AML-193 (cell line): ENCODE results near the gene TMCC1.
"Not testable (repeated sequence)": the region's sequence is repeated elsewhere in the genome, so short reads cannot be mapped to it uniquely, and the experiment has no call there.

ENCODE experiments used
- DNase-seq, 2 experiments: peaks; one replicate each; lab custom pipeline; 2025; lab: John Stamatoyannopoulos, UW

TMCC1 gene

DNA sequence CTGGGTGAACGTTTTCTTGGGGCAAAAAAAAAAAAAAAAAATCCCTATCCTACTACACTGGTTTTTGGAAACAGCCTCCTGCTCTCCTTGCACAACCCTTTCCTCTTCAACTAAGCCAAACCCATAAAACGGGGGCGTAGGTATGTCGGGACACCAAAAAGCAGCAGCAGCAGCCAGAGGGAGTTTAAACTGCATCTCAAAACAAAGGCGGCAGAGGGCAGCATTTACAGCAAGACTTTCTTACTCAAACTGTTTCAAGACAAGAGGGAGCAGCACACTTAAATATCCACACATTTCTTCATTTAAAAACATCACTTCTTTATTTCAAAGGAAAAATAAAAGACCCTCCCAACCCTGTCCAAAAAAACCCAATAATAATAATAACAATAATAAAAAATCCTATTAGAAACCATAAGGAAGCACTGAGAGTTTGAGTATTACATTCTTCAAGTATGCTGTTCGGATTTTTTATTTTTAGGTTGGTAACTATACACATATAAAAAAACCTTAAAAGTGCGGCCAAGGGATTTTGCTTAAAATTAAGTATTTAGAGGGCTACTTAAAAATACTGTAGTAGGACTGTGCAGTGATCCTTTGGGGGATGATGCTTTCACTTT is 243.1 kb downstream of the TMCC1 start:
- peak; percentile 85 to 88 for DNase-seq

DNA sequence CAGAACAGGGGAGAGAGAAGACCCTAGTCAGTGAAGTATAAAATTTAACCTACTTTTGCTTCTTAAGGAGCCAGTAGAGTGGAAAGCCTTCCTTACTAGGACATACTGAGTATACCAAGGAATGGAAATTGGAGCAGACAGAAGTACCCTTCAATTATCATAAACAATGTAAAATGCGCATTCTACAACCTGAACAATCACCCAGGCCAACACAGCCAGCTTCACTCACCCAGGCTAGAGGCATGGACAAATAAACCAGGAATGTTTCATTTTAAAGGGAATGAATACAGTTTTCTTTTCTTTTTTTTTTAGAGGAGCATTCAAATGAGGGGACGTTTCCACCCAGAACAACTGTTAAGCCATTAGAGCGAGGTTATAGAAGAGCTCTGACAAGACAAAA is 245.1 kb downstream of the TMCC1 start:
- no peak for DNase-seq

DNA sequence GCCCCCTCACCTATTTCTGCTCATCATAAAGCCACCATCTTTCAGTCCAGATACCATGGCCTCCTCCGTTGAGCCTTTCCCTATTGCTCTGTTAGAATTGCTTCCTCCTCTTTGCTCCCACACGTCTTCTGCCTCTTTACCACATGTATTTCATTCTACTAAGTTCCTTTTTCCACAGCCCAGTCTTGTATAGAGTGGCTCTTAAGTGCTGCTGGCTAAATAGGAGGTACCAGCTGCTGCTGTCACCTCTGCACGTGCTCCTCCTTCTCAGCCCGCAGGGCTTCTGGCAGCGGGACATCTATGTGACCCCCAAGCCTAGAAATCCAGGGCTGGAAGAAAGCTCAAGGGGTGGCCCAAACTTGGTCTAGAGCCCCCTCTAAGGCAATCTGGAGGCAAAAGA is 248.2 kb downstream of the TMCC1 start:
- DNase-seq, result peak; percentile 68 to 73

DNA sequence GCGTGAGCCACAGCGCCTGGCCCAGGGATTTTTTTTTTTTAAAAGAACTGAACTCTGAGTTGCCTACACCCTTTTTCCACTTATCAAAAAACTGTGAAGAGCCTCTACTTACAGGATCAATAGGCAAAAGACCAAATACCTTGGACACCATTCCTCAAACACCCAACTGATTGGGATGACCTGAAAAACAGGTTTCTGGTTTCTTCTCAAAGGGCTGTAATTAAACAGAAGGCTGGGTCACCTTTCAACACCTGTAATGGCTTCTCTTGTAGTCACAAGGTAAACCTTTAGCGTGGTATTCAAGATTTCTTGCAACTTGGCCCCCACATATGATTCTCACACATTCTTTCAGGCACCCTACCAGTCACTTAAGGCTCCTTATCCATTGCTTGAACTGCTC is 248.7 kb downstream of the TMCC1 start:
- no peak for DNase-seq

DNA sequence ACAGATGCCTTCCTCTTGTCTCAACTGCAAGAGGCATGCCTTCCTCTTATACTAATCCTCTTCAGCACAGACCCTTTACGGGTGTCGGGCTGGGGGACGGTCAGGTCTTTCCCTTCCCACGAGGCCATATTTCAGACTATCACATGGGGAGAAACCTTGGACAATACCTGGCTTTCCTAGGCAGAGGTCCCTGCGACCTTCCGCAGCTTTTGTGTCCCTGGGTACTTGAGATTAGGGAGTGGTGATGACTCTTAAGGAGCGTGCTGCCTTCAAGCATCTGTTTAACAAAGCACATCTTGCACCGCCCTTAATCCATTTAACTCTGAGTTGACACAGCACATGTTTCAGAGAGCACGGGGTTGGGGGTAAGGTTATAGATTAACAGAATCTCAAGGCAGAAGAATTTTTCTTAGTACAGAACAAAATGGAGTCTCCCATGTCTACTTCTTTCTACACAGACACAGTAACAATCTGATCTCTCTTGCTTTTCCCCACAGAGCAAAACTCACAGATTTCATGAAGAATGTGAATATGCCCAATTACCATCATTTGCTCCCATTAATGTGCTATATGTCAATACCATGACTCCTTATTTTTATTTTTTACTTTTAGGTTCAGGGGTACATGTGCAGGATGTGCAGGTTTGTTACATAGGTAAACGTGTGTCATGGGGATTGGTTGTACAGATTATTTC is 251.8 kb downstream of the TMCC1 start:
- not testable (repeated sequence) for DNase-seq

DNA sequence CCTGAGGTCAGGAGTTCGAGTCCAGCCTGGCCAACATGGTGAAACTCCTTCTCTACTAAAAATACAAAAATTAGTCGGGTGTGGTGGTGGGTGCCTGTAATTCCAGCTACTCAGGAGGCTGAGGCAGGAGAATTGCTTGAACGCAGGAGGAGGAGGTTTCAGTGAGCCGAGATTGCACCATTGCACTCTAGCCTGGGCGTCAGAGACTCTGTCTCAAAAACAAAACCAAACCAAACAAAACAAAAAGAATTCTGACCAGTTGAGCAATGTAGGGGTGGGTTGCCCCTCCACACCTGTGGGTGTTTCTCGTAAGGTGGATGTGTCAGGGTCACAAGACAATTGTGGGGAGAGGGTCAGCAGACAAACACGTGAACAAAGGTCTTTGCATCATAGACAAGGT is 252.5 kb downstream of the TMCC1 start:
- DNase-seq, result not testable (repeated sequence)

DNA sequence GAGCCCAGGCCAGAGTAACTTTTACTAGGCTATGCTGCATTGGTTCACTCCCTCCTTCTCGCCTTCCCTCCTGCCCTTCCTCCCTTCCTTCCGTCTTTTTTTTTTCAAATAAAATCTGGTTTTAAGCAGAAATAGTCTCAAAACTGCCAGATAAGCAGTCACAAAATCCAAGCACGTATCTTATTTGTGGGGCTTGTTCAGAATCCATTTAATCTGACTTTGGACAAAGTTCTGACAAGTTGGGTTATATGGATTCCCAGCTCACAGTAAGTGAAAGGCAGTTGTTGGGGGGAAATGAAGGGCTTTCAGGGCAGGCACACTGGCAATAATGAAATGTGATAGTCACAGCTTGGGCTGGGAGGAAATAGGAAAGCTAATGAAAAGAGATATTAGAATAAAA is 255.0 kb downstream of the TMCC1 start:
- DNase-seq, result no peak

DNA sequence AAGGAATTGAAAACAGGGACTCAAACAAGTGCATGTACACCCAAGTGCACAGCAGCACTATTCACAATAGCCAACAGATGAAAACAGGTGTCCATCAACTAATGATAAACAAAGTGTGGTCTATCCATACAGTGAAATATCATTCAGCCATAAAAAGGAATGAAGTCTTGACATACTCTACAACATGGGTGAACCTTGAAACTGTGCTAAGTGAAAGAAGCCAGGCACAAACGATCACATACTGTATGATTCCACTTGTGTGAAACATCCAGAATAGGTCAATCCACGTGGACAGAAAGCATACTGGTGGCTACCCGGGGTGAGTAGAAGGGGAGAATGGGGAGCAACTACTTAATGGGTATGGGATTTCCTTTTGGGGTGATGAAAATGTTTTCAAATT is 257.4 kb downstream of the TMCC1 start:
- DNase-seq, result no peak

DNA sequence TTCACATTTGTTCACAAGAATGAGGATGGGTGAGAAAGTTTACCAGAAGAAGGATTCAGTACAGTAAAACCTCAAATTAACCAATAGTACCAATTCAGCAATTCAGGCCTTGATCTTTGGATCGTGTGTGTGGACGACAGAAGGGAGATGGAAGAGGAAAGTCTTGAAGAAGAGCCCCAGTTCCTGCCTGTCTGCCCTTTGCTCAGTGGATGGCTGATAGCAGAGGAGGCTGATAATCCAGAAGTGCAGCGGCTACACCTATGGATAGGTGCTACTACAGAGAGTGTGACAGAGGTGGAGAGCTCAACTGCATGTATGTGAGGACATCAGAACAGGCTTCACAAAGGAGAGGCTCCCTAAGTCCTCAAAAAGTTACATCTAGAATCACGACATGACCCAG is 257.9 kb downstream of the TMCC1 start:
- no peak for DNase-seq

DNA sequence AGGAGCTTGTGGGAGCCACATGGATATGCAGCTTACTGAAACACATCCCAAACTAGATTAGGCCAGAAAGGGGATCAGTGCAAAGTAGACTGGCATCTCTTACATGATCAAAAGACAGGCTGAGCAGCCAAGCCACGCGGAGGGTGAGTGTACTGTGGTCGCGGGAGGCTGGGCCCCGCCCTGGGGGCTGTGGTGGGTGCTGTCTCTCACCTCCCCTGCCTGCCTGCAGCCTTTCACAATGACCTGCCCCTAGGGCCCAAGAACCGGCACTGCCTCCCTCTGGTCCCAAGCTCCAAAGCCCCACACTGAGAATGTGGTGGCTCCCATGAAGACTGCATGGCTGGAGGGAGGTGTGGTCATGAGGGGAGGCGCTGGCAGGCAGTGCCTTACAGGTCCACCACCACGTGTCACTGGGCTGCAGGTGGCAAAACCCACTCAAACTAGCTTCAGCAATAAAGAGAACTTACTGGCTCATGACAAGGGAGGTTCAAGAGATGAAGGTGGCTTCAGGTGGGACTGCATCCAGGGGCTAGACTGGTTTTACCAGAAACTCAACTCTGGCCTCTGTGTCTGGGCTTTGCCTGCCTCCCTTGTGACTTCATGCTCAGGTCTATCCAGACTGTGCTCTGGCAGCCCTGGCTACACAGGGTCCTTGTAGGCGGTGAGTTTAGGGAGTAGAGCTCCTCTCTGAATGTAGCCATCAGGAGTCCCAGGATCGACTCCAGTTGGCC is 259.6 kb downstream of the TMCC1 start:
- DNase-seq, result no peak

DNA sequence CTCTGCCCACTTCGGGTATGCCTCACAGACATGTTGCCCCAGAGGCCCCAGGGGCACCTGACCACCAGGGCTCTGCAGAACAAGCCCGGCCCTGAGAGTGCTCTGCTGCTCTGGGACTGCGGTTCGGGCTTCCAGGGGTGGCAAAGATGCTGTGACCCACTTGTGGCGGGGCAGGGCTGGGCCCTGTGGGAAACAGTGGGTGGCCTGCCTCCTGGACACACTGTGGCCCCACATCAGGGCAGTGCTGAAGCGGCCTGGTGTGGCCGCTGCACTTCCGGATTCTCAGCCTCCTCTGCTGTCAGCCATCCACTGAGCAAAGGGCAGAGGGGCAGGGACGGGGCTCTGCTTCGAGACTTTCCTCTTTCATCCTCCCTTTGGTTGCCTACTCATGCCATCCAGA is 260.5 kb downstream of the TMCC1 start:
- no peak for DNase-seq

DNA sequence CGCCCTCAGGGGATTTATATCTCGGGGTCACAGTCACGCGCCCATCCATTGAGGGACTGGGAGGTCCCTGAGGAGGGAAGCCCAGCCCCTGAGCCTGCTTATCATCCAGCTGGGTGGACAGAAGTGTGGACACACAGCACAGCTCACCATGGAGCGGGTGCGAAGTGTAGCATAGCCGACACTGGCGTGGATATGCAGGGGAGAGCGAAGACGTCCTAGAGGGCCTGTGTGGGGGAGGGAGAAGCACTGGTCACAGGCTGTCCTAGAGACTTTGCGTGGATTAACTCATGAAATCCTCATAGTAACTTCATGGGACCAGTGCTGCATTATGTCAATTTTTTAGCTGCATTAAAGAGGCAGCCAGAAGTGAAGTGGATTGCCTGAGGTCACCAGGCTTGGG is 261.0 kb downstream of the TMCC1 start:
- no peak for DNase-seq

DNA sequence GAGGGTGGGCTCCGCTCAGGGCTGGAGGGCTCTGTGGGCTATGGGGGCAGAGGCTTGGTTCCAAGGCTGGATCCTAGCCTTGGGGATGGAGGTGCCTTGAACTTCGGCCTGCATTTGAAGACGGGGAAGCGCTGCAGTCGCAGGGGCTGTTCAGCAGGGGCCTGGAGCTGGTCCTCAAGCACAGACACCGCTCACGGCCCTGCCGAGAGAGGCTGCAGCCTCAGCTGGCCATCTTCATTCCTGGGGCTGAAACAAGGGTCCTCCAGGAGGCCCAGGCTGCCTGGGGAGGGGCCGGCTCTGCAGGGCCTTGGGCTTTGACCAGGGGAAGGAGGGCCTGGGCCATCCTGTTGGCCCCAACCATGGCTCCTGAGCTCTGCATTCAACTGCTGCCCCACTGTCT is 261.5 kb downstream of the TMCC1 start:
- no peak for DNase-seq

DNA sequence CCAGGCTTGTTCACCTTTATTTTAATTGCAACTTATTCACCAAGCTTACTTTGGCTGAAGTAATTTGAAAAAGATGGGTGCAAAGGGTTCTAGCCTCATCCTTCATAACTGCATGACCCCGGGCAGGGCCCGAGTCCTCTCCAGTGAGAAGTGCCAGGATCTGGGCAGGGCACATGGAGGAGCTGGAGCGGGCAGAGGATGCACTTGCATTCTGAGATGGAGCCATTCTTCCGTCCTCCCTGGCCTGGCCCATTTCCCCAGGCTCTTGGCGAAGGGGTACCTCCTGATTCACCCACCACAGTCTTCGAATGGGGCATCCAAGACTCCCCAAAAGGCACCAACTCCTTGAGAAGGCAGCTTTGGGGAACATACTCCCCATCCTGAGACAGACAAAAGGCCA is 264.5 kb downstream of the TMCC1 start:
- DNase-seq, result no peak

DNA sequence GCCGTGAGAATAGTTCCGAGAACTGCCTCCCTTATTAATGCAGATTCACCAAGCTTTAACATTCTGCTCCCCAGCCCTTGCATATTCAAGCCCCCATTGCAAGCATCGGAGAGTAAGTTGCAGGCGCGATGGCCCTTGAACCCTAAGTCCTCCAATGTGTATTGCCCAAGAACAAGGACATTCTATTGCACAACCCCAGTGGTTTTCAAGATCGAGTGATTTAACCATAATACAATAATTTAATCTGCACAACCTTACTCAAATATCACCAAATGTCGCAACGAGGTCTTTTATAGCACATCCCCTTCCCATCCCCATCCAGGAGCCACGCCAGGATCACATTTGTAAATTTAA is 265.4 kb downstream of the TMCC1 start:
- peak; percentile 94 to 98 for DNase-seq

DNA sequence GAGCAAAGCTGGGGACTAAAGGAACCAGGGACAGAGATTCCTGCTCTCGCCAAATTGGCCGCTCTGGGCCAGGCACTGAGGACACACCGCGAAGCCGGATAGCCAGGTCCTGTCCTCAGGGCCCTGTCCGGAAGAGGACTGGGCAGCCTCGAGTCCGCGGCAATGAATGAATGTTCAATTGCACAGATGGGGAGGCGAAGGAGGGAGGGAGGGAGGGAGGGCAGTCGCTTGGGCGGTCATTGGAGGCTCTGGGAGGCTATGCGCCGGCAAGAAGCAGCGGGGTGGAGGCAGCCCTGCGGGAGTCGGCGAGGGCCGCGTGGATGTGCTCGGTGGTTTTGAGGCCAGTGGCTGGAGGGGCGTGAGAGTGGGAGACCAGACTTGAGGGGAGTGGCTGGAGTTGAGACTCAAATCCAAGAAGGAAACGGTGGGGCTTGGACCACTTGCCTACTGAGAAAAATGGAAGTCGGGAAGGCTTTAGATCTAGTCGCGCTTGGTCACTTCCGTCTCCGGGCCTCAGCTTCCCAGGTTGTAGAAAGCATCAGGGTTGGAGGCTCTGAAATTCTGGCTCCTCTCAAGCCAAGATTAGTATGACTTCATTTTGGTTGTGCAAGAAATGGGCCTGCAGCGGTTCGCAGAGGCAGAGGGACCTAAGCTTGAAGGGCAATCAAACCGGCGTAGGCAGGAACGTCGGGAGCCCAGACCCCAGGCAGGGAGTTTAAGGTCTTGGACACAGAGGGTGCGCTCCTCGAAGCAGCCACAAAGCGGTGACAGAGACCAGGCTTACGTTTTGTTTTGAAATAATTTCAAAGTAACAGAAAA is 266.0 kb downstream of the TMCC1 start:
- DNase-seq, result peak; percentile 94 to 98

DNA sequence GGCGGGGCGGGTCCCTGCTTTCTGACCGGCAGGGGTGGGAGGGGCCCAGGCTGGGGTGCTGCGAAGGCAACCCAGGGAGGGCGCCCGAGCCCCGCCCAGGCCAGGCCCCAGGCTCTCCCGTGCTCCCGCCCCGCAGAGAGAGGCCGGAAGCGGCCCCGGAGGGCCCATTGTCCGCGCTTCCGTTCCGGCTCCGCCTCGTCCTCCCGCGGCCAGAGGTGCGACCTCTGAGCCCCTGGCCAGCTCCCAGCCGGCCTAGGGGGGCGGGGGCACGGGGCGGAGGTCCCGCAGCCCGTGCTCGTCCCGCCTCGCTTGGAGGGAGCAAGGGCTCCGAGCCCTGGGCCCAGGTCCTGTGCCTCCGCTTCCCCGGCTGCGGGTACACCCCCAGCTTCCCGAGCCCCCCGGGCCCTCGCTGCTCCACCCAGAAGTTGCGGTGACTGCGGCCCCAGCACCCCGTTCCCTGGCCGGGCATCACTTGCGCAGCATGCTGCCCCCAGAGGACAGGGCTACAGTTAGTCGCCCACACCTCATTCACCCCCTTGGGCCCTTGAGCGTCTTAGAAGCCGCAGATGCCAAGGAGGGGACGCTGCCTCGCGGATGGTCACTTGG is 266.7 kb downstream of the TMCC1 start:
- DNase-seq, result peak; percentile 87 to 93

DNA sequence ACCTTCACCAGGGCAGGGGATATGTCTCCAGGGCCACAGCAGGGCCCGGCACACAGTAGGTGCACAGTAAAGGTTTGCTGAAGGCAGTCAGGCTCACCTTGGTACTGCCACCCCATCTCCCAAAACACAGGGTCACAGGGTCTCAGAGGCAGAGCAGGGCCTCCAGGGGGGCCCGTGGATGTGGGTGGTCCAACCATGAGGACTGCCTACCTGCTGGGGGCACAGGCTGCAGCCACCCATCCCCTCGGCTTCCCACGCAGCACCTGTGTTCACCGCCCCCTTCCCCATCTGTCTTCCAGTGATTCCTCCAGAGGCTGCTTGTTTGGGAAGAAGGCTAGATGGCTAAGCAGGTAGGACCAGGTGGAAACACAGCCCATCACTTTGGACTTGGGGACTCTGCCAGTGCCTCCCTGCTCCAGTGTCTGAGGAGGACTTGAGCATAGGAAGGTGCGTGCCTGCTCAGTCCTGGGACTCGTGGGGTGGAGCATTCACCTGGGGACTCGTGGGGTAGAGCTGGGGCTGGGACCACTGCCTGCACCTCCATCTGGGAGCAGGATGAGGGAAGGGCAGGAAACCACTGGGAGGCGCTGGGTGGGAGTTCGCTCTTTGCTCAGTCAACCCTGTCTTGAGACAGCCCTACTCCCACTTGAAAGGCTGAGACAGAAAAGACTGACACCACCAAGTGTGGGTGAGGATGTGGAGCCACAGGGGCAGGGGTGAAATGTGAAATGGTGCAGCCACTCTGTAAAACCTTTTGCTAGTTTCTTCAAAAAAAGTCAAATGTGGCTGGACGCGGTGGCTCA is 268.2 kb downstream of the TMCC1 start:
- DNase-seq, result no peak

DNA sequence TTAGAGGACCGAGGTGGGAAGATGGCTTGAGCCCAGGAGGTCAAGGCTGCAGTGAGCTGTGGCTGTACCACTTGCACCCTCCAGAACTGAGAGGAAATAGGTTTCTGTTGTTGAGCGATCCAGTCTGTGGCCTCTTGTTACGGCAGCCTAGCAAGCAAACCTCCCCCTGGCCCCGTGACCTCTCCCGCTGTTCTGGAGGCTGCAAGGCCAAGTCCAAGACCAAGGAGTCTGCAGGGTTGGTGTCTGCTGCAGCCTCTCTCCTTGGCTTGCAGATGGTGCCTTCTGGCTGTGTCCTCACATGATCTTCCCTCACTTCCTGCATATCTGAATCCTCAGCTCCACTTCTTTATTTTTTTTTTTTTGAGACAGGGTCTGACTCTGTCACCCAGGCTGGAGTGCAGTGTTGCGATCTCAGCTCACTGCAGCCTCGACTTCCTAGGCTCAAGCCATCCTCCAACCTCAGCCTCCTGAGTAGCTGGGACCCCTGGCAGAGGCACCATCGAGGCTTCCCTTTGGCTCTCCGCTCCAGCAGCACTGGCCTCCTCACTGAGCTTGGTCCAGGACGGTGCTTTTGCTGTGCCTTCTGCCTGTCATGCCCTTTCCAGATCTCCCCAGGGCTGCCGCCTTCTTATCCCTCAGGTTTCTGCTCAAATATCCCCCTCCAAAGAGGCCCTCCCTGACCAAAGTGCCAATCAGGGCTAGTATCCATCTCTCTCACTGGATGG is 269.0 kb downstream of the TMCC1 start:
- DNase-seq, result peak; percentile 45 to 61

DNA sequence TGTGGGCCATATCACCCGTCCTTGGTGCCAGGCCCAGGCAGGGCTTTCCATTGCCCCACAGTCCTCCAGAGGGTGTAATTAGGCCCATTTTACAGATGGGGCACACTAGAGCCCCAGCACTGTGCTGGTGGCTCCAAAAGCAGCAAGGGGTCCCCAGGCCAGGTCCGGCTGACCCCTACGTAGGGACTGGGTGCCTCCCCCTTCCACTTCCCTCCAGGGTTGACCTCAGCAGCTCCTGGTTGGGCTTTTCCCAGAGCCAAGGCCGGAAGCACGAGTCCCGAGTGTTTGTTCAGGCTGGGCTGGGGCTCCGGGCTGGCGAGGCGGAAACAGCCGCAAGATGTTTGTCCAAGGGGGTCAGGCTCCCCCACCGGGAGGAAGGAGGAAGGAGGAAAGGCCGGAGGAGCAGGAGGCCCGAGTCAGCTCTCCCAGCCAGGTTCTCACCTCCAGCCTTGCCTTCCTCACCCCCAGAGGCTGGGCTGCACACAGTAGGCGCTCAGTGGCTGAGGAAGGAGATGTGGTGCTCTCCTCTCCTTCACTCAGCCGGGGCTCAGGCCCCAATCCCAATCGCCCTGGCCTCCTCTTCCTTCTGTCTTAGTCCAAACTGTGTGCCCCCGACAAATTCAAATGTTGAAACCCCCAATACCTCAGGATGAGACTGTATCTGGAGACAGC is 269.9 kb downstream of the TMCC1 start:
- no peak for DNase-seq
